ENCODE measurements around the gene SRGAP3. TPM values are rescaled to one million over a fixed set of nuclear protein-coding genes. Genes with fewer than 3 reads are reported as not detected.
A peak's percentile ranks its signal among the peaks of the same experiment; 100 is the strongest.

SRGAP3 gene
- polyA plus RNA-seq, 3 donors = 0.27 to 1.3 (median 0.87) TPM

GRCh38 chr3:9183011-9183410 is 66.4 kb downstream of the SRGAP3 start:
- intact Hi-C loops (cut with micrococcal nuclease) = no loop called here

GRCh38 chr3:9180764-9181117 is 68.7 kb downstream of the SRGAP3 start:
- H3K79me2 ChIP-seq (ENCODE audit: insufficient read depth, low read length) = no peaks in the 10 kb centered on the region
- intact Hi-C loops (cut with micrococcal nuclease) = no loop called here
- Mint-ChIP-seq H3K27ac (peak overlapping the region in 5 of 7 donors; percentile 35 to 87 (median 59)), H3K36me3 (no peaks in the 10 kb centered on the region), H3K4me1 (peaks cover 31% of the 10 kb centered on the region), H3K4me3 (peak overlapping the region; percentile 74 to 91), H3K9me3 (no peaks in the 10 kb centered on the region), H3K27me3 (ENCODE audit: low read depth in 3 of 3) (peaks cover 0 to 1% (median 0%) of the 10 kb centered on the region in 3 donors)
- WGBS (ENCODE audit: insufficient coverage) = 19% methylated on average over 4 of the region's 6 CpGs
- no peaks in the 10 kb centered on the region for H3K36me3 ChIP-seq (replicated peaks in 1 of 2; ENCODE audit: control insufficient read depth in 1 of 2, insufficient read depth in 2 of 2, low read length in 2 of 2)
- DNase-seq = peak in 2 of 3 donors; percentile 2 to 14
- peak overlapping the region in 2 of 3 experiments; percentile 28 to 51 for H3K4me3 ChIP-seq (replicated peaks in 1 of 3; ENCODE audit: low read depth in 2 of 3, low read length in 3 of 3)
- peaks cover 22% of the 10 kb centered on the region in 2 donors for H3K4me1 ChIP-seq (ENCODE audit: control insufficient read depth in 1 of 2, insufficient read depth in 2 of 2, low read length in 2 of 2)
- no peaks in the 10 kb centered on the region for H3K9me3 ChIP-seq (replicated peaks in 1 of 2; ENCODE audit: control insufficient read depth in 1 of 2, insufficient read depth in 1 of 2, low read length in 2 of 2)
- peak overlapping the region; percentile 74 for H3K4me2 ChIP-seq (replicated peaks; ENCODE audit: extremely low read depth, low read length, poor library complexity, severe bottlenecking)
- H4K20me1 ChIP-seq (ENCODE audit: insufficient read depth, low read length) = no peaks in the 10 kb centered on the region
- no peak for TF ChIP-seq CTCF (IDR thresholded peaks at IDR 0.05)
- H3K9ac ChIP-seq (ENCODE audit: insufficient read depth, low read length, poor library complexity, severe bottlenecking) = peak overlapping the region; percentile 17
- H3K27me3 ChIP-seq (ENCODE audit: control insufficient read depth in 2 of 2, insufficient read depth in 2 of 2, low read length in 2 of 2) = no peaks in the 10 kb centered on the region
- H3K27ac ChIP-seq (ENCODE audit: low read depth in 1 of 2, low read length in 2 of 2) = peak overlapping the region; percentile 29 to 64
- H2AFZ ChIP-seq (ENCODE audit: insufficient read depth, low read depth, low read length, poor library complexity, severe bottlenecking) = peak overlapping the region; percentile 73

More at GRCh38 chr3:9183011-9183410, 66.4 kb downstream of the SRGAP3 start:
- Histone ChIP-seq H3K27ac (ENCODE audit: low read depth in 1 of 2, low read length in 2 of 2) (no peak overlapping the region), H2AFZ (ENCODE audit: insufficient read depth, low read depth, low read length, poor library complexity, severe bottlenecking) (no peak overlapping the region), H3K79me2 (ENCODE audit: insufficient read depth, low read length) (no peaks in the 10 kb centered on the region), H3K4me1 (ENCODE audit: control insufficient read depth in 1 of 2, insufficient read depth in 2 of 2, low read length in 2 of 2) (peaks cover 22% of the 10 kb centered on the region in 2 donors), H3K36me3 (replicated peaks in 1 of 2; ENCODE audit: control insufficient read depth in 1 of 2, insufficient read depth in 2 of 2, low read length in 2 of 2) (no peaks in the 10 kb centered on the region), H3K4me2 (replicated peaks; ENCODE audit: extremely low read depth, low read length, poor library complexity, severe bottlenecking) (no peak overlapping the region), H4K20me1 (ENCODE audit: insufficient read depth, low read length) (no peaks in the 10 kb centered on the region), H3K9me3 (replicated peaks in 1 of 2; ENCODE audit: control insufficient read depth in 1 of 2, insufficient read depth in 1 of 2, low read length in 2 of 2) (no peaks in the 10 kb centered on the region), H3K4me3 (replicated peaks in 1 of 3; ENCODE audit: low read depth in 2 of 3, low read length in 3 of 3) (no peak overlapping the region), H3K27me3 (ENCODE audit: control insufficient read depth in 2 of 2, insufficient read depth in 2 of 2, low read length in 2 of 2) (no peaks in the 10 kb centered on the region), H3K9ac (ENCODE audit: insufficient read depth, low read length, poor library complexity, severe bottlenecking) (no peak overlapping the region)
- peaks cover 31% of the 10 kb centered on the region for H3K4me1 Mint-ChIP-seq
- H3K4me3 Mint-ChIP-seq = no peak overlapping the region
- no peak for TF ChIP-seq CTCF (IDR thresholded peaks at IDR 0.05)
- H3K27me3 Mint-ChIP-seq (ENCODE audit: low read depth in 3 of 3) = peaks cover 0 to 2% (median 1%) of the 10 kb centered on the region in 3 donors
- no peaks in the 10 kb centered on the region for H3K9me3 Mint-ChIP-seq
- no peak for DNase-seq
- no peaks in the 10 kb centered on the region for H3K36me3 Mint-ChIP-seq
- H3K27ac Mint-ChIP-seq = peak overlapping the region in 1 of 7 donors; percentile 65
- no CpG with 5 or more reads among the region's 3 CpGs for WGBS (ENCODE audit: insufficient coverage)

All from CD14-positive monocyte (primary cell).